ENCODE measurements around the gene HEATR3. TPM values are rescaled to one million over a fixed set of nuclear protein-coding genes. Genes with fewer than 3 reads are reported as not detected.

Gene HEATR3
- total and polyA plus RNA-seq, 2 of the 8 experiments (the other 6 are each of a cell fraction or from before 2014, with no cell fraction given) = 13.0 to 29.2 TPM

DNA sequence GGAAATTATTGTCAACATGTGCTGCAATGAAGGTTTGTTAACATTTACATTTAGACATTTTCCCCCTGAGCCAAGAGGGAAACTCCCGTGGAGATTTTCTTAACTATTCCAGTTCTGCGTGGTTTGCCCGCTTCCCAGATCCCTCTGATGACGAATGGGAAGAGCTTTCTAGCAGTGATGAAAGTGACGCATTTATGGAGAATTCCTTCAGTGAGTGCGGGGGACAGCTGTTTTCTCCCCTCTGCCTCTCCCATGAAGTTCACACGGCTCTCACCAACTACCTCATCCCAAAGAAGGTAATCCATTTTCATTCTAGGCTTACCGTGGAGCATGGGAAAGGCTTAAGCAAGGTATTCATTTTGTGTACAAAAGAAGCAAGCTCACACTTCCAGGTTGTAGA lies 18.2 kb downstream of the HEATR3 start:
- H3K4me2 ChIP-seq (ENCODE audit: insufficient read depth in 1 of 2, low read depth in 2 of 2, low read length in 2 of 2) = no peak overlapping the region
- CTCF ChIA-PET (ENCODE audit: partially characterized antibody) = interaction anchor here (1.2 to 2.5 kb wide), 3 partner anchors 8 to 16 kb away, joined by 3 to 14 read pairs (median 4); no protein-coding TSS in a partner anchor

More for the DNA sequence above, 18.2 kb downstream of the HEATR3 start:
- Histone ChIP-seq H3K9me3 (ENCODE audit: insufficient read depth in 2 of 2, low read depth in 1 of 2, low read length in 1 of 2) (no peaks in the 10 kb centered on the region), H2BK5ac (ENCODE audit: low read depth, low read length) (no peak overlapping the region), H3K56ac (replicated peaks; ENCODE audit: insufficient read length, low read depth, low read length) (no peak overlapping the region), H3K4ac (replicated peaks; ENCODE audit: insufficient read length, low read depth, low read length) (no peak overlapping the region), H3K36me3 (ENCODE audit: control insufficient read depth in 2 of 4, insufficient read depth in 4 of 4, low read length in 3 of 4) (peaks cover 5 to 47% (median 35%) of the 10 kb centered on the region in 4 experiments), H2BK120ac (replicated peaks; ENCODE audit: low read depth, low read length) (no peak overlapping the region), H3K79me1 (ENCODE audit: low read depth, low read length) (no peaks in the 10 kb centered on the region; the same call in 1 of the 2 replicates), H2BK20ac (ENCODE audit: low read length) (no peak overlapping the region), H2BK12ac (ENCODE audit: low read depth, low read length) (no peak overlapping the region), H4K20me1 (replicated peaks in 1 of 2; ENCODE audit: control insufficient read depth in 1 of 2, insufficient read depth in 2 of 2, low read length in 2 of 2) (peaks cover 0 to 3% of the 10 kb centered on the region in 2 experiments), H3K9ac (replicated peaks in 1 of 4; ENCODE audit: extremely low read depth in 1 of 4, low read depth in 3 of 4, low read length in 3 of 4) (no peak overlapping the region), H2BK15ac (ENCODE audit: low read length) (no peak overlapping the region), H4K8ac (ENCODE audit: extremely low read depth, insufficient read depth, low read length) (no peak overlapping the region), H3K18ac (ENCODE audit: extremely low read depth, low read length) (no peak overlapping the region), H2AK5ac (ENCODE audit: low read depth, low read length) (no peak overlapping the region), H3K4me1 (replicated peaks in 1 of 4; ENCODE audit: control insufficient read depth in 3 of 4, insufficient read depth in 4 of 4, low read length in 3 of 4) (no peaks in the 10 kb centered on the region), H3K79me2 (ENCODE audit: control insufficient read depth in 1 of 2, insufficient read depth in 2 of 2, low read length in 2 of 2) (no peaks in the 10 kb centered on the region), H2AFZ (ENCODE audit: low read length) (no peak overlapping the region), H3K23ac (ENCODE audit: insufficient read length) (no peak overlapping the region), H3K23me2 (ENCODE audit: low read depth, low read length) (no peaks in the 10 kb centered on the region), H4K5ac (ENCODE audit: insufficient read length, low read depth, low read length) (no peak overlapping the region), H3K14ac (ENCODE audit: insufficient read length) (no peak overlapping the region), H3K27ac (ENCODE audit: low read depth, low read length) (no peak overlapping the region), H3K27me3 (replicated peaks in 1 of 4; ENCODE audit: control insufficient read depth in 3 of 4, extremely low read depth in 1 of 4, insufficient read depth in 3 of 4, low read length in 3 of 4) (no peaks in the 10 kb centered on the region), H4K91ac (replicated peaks; ENCODE audit: insufficient read length, low read length) (no peak overlapping the region), H3K4me3 (ENCODE audit: extremely low read depth in 1 of 4, insufficient read depth in 2 of 4, low read depth in 3 of 4, low read length in 4 of 4) (no peak overlapping the region)
- no peak for FAIRE-seq
- WGBS, 2 experiments (ENCODE audit: extremely low coverage in 1 of 2, insufficient coverage in 1 of 2, insufficient read length in 1 of 2, insufficient replicate concordance in 2 of 2, low coverage in 1 of 2, low lambda C conversion rate in 2 of 2, missing lambda C conversion rate in 1 of 2) = 95% methylated on average over 8 of the region's 8 CpGs; no CpG with 5 or more reads in 1 of the 2 experiments
- POLR2A ChIA-PET (ENCODE audit: partially characterized antibody) = no interaction called here
- TF ChIP-seq KDM1A (IDR thresholded peaks at IDR 0.05; ENCODE audit: borderline replicate concordance, low read length) (no peak), JUND (IDR thresholded peaks at IDR 0.05; ENCODE audit: low read length) (no peak), TCF12 (IDR thresholded peaks at IDR 0.05; ENCODE audit: low read depth, low read length) (no peak), CREB1 (IDR thresholded peaks at IDR 0.05) (no peak), SIX5 (IDR thresholded peaks at IDR 0.05; ENCODE audit: low read depth, low read length) (no peak), HDAC2 (IDR thresholded peaks at IDR 0.05; ENCODE audit: borderline replicate concordance in 1 of 2, low read depth in 2 of 2, low read length in 2 of 2) (no peak), POLR2AphosphoS5 (IDR thresholded peaks at IDR 0.05; ENCODE audit: low read depth, low read length) (no peak)
- TF ChIP-seq, protein P1, sequence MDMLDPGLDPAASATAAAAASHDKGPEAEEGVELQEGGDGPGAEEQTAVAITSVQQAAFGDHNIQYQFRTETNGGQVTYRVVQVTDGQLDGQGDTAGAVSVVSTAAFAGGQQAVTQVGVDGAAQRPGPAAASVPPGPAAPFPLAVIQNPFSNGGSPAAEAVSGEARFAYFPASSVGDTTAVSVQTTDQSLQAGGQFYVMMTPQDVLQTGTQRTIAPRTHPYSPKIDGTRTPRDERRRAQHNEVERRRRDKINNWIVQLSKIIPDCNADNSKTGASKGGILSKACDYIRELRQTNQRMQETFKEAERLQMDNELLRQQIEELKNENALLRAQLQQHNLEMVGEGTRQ (IDR thresholded peaks at IDR 0.05; ENCODE audit: low read length) = no peak
- no peak for DNase-seq (ENCODE audit: low read depth in 1 of 2, low spot score in 2 of 2)
